ENCODE measurements around the gene GIPC3. TPM values are rescaled to one million over a fixed set of nuclear protein-coding genes. Genes with fewer than 3 reads are reported as not detected.

Gene GIPC3
- total and polyA plus RNA-seq, 2 experiments from 2014 or later, result 0.48 to 0.59 TPM

DNA sequence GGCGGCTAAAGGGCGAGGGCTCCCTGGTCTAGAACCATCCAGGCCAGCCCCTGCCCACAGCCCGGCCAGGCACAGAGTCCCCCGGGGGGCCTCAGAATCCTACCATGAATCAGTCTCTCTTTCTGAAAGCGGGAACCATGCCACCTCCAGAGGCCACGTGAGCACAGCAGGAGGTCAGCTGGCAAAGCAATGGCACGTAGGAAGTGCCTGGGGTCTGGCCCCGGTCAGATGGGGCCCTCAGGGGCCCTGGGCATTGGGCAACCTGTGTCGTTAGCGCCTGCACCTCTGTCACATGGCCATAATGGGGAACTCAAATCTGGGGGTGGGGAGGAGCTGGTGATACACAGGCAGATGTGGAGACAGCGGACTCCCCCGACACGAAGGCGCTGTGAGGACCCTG lies 36.7 kb upstream of the GIPC3 start:
- ATAC-seq (no peak), DNase-seq (ENCODE audit: low spot score) (no peak)
- TF ChIP-seq JUNB (IDR thresholded peaks at IDR 0.05; ENCODE audit: unreplicated experiment) (no peak), ZNF331 (CRISPR knock-in tag; IDR thresholded peaks at IDR 0.05; ENCODE audit: low read depth) (no peak), CREB1 (CRISPR knock-in tag; IDR thresholded peaks at IDR 0.05; ENCODE audit: low read depth) (no peak), EZH2 (IDR thresholded peaks at IDR 0.05; ENCODE audit: low read depth, unreplicated experiment) (no peak), POLR2AphosphoS5 (IDR thresholded peaks at IDR 0.05; ENCODE audit: low read depth) (no peak), NANOG (IDR thresholded peaks at IDR 0.05; ENCODE audit: borderline replicate concordance) (no peak), ZNF114 (CRISPR knock-in tag; IDR thresholded peaks at IDR 0.05) (no peak), STAT1 (IDR thresholded peaks at IDR 0.05; ENCODE audit: unreplicated experiment) (no peak)
- TF ChIP-seq, protein P1, sequence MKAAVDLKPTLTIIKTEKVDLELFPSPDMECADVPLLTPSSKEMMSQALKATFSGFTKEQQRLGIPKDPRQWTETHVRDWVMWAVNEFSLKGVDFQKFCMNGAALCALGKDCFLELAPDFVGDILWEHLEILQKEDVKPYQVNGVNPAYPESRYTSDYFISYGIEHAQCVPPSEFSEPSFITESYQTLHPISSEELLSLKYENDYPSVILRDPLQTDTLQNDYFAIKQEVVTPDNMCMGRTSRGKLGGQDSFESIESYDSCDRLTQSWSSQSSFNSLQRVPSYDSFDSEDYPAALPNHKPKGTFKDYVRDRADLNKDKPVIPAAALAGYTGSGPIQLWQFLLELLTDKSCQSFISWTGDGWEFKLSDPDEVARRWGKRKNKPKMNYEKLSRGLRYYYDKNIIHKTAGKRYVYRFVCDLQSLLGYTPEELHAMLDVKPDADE (IDR thresholded peaks at IDR 0.05), result no peak
- TF ChIP-seq, protein P2, sequence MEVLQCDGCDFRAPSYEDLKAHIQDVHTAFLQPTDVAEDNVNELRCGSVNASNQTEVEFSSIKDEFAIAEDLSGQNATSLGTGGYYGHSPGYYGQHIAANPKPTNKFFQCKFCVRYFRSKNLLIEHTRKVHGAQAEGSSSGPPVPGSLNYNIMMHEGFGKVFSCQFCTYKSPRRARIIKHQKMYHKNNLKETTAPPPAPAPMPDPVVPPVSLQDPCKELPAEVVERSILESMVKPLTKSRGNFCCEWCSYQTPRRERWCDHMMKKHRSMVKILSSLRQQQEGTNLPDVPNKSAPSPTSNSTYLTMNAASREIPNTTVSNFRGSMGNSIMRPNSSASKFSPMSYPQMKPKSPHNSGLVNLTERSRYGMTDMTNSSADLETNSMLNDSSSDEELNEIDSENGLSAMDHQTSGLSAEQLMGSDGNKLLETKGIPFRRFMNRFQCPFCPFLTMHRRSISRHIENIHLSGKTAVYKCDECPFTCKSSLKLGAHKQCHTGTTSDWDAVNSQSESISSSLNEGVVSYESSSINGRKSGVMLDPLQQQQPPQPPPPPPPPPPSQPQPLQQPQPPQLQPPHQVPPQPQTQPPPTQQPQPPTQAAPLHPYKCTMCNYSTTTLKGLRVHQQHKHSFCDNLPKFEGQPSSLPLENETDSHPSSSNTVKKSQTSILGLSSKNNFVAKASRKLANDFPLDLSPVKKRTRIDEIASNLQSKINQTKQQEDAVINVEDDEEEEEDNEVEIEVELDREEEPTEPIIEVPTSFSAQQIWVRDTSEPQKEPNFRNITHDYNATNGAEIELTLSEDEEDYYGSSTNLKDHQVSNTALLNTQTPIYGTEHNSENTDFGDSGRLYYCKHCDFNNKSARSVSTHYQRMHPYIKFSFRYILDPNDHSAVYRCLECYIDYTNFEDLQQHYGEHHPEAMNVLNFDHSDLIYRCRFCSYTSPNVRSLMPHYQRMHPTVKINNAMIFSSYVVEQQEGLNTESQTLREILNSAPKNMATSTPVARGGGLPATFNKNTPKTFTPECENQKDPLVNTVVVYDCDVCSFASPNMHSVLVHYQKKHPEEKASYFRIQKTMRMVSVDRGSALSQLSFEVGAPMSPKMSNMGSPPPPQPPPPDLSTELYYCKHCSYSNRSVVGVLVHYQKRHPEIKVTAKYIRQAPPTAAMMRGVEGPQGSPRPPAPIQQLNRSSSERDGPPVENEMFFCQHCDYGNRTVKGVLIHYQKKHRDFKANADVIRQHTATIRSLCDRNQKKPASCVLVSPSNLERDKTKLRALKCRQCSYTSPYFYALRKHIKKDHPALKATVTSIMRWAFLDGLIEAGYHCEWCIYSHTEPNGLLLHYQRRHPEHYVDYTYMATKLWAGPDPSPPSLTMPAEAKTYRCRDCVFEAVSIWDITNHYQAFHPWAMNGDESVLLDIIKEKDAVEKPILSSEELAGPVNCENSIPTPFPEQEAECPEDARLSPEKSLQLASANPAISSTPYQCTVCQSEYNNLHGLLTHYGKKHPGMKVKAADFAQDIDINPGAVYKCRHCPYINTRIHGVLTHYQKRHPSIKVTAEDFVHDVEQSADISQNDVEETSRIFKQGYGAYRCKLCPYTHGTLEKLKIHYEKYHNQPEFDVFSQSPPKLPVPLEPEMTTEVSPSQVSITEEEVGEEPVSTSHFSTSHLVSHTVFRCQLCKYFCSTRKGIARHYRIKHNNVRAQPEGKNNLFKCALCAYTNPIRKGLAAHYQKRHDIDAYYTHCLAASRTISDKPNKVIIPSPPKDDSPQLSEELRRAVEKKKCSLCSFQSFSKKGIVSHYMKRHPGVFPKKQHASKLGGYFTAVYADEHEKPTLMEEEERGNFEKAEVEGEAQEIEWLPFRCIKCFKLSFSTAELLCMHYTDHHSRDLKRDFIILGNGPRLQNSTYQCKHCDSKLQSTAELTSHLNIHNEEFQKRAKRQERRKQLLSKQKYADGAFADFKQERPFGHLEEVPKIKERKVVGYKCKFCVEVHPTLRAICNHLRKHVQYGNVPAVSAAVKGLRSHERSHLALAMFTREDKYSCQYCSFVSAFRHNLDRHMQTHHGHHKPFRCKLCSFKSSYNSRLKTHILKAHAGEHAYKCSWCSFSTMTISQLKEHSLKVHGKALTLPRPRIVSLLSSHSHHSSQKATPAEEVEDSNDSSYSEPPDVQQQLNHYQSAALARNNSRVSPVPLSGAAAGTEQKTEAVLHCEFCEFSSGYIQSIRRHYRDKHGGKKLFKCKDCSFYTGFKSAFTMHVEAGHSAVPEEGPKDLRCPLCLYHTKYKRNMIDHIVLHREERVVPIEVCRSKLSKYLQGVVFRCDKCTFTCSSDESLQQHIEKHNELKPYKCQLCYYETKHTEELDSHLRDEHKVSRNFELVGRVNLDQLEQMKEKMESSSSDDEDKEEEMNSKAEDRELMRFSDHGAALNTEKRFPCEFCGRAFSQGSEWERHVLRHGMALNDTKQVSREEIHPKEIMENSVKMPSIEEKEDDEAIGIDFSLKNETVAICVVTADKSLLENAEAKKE (CRISPR knock-in tag; IDR thresholded peaks at IDR 0.05), result no peak
- TF ChIP-seq, protein P3, sequence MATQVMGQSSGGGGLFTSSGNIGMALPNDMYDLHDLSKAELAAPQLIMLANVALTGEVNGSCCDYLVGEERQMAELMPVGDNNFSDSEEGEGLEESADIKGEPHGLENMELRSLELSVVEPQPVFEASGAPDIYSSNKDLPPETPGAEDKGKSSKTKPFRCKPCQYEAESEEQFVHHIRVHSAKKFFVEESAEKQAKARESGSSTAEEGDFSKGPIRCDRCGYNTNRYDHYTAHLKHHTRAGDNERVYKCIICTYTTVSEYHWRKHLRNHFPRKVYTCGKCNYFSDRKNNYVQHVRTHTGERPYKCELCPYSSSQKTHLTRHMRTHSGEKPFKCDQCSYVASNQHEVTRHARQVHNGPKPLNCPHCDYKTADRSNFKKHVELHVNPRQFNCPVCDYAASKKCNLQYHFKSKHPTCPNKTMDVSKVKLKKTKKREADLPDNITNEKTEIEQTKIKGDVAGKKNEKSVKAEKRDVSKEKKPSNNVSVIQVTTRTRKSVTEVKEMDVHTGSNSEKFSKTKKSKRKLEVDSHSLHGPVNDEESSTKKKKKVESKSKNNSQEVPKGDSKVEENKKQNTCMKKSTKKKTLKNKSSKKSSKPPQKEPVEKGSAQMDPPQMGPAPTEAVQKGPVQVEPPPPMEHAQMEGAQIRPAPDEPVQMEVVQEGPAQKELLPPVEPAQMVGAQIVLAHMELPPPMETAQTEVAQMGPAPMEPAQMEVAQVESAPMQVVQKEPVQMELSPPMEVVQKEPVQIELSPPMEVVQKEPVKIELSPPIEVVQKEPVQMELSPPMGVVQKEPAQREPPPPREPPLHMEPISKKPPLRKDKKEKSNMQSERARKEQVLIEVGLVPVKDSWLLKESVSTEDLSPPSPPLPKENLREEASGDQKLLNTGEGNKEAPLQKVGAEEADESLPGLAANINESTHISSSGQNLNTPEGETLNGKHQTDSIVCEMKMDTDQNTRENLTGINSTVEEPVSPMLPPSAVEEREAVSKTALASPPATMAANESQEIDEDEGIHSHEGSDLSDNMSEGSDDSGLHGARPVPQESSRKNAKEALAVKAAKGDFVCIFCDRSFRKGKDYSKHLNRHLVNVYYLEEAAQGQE (IDR thresholded peaks at IDR 0.05; ENCODE audit: unreplicated experiment), result no peak
- Histone ChIP-seq H4K20me1 (replicated peaks; ENCODE audit: insufficient read depth) (peaks cover 7% of the 10 kb centered on the region), H3K79me2 (replicated peaks; ENCODE audit: insufficient read depth) (no peaks in the 10 kb centered on the region), H2AFZ (no peak overlapping the region), H3K4me1 (ENCODE audit: insufficient read depth) (no peaks in the 10 kb centered on the region), H3F3A (replicated peaks; ENCODE audit: low read depth) (peaks cover 6% of the 10 kb centered on the region; the same call in 1 of the 2 replicates), H3K4me2 (no peak overlapping the region), H3K27ac (ENCODE audit: low read depth) (no peak overlapping the region), H3K9me2 (ENCODE audit: insufficient read depth) (no peaks in the 10 kb centered on the region), H3K36me3 (ENCODE audit: insufficient read depth) (no peaks in the 10 kb centered on the region), H3K4me3 (no peak overlapping the region), H3K27me3 (ENCODE audit: insufficient read depth) (no peaks in the 10 kb centered on the region)
- Mint-ChIP-seq H3K9me3 (no peaks in the 10 kb centered on the region), H3K27ac (no peak overlapping the region), H3K36me3 (ENCODE audit: low read depth) (peaks cover 7% of the 10 kb centered on the region), H3K27me3 (ENCODE audit: insufficient read depth, low read depth, poor library complexity) (peaks cover 15% of the 10 kb centered on the region), H3K4me1 (no peaks in the 10 kb centered on the region; the same call in 2 of the 3 replicates), H3K4me3 (no peak overlapping the region)
